Measurements from ENCODE around the gene SIL1. TPM values are rescaled to one million over a fixed set of nuclear protein-coding genes. Genes with fewer than 3 reads are reported as not detected.

Gene SIL1
- total and polyA plus RNA-seq, 2 of the 4 experiments (the other 2 are of a cell fraction): 56.1 to 66.0 TPM

DNA sequence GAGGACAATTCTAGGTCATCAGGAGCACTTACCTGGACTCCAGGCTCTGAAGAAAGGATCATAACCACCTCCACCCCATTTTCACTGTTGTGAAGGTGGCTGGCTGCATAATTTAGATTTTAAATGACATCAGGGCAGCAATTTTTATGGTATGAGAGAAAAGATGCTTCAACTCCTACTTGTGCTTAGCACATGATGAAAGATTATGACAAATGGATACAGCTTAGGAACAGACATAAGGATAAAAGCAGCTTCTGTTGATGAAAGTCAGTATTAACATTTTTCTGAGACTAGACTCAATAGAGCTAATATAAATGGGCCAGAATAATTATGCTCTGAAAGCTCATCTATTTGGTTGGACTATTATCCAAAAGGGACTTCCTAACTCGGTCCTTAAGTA is 72.2 kb downstream of the SIL1 start:
- TF ChIP-seq RFX5 (IDR thresholded peaks at IDR 0.05; ENCODE audit: low read depth, low read length): no peak
- TF ChIP-seq, protein P1, sequence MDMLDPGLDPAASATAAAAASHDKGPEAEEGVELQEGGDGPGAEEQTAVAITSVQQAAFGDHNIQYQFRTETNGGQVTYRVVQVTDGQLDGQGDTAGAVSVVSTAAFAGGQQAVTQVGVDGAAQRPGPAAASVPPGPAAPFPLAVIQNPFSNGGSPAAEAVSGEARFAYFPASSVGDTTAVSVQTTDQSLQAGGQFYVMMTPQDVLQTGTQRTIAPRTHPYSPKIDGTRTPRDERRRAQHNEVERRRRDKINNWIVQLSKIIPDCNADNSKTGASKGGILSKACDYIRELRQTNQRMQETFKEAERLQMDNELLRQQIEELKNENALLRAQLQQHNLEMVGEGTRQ (IDR thresholded peaks at IDR 0.05; ENCODE audit: low read depth, low read length): no peak
- TF ChIP-seq BHLHE40 (IDR thresholded peaks at IDR 0.05; ENCODE audit: low read depth, low read length): no peak
- no peak for TF ChIP-seq RAD21 (IDR thresholded peaks at IDR 0.05; ENCODE audit: low read length)
- TF ChIP-seq RCOR1 (IDR thresholded peaks at IDR 0.05; ENCODE audit: insufficient replicate concordance, low read length): no peak
- no peak for TF ChIP-seq SMC3 (IDR thresholded peaks at IDR 0.05; ENCODE audit: low read depth, low read length)
- TF ChIP-seq MAZ (IDR thresholded peaks at IDR 0.05; ENCODE audit: borderline replicate concordance, low read depth, low read length): no peak
- no peak for TF ChIP-seq FOS (IDR thresholded peaks at IDR 0.05; ENCODE audit: low read depth, low read length)
- no peak for TF ChIP-seq MXI1 (IDR thresholded peaks at IDR 0.05; ENCODE audit: borderline replicate concordance, low read depth, low read length)
- TF ChIP-seq MAFK (IDR thresholded peaks at IDR 0.05; ENCODE audit: low read depth, low read length): no peak
- TF ChIP-seq, protein P2, sequence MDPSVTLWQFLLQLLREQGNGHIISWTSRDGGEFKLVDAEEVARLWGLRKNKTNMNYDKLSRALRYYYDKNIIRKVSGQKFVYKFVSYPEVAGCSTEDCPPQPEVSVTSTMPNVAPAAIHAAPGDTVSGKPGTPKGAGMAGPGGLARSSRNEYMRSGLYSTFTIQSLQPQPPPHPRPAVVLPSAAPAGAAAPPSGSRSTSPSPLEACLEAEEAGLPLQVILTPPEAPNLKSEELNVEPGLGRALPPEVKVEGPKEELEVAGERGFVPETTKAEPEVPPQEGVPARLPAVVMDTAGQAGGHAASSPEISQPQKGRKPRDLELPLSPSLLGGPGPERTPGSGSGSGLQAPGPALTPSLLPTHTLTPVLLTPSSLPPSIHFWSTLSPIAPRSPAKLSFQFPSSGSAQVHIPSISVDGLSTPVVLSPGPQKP (IDR thresholded peaks at IDR 0.05; ENCODE audit: borderline replicate concordance, low read depth, low read length): no peak
- TF ChIP-seq, protein P3, sequence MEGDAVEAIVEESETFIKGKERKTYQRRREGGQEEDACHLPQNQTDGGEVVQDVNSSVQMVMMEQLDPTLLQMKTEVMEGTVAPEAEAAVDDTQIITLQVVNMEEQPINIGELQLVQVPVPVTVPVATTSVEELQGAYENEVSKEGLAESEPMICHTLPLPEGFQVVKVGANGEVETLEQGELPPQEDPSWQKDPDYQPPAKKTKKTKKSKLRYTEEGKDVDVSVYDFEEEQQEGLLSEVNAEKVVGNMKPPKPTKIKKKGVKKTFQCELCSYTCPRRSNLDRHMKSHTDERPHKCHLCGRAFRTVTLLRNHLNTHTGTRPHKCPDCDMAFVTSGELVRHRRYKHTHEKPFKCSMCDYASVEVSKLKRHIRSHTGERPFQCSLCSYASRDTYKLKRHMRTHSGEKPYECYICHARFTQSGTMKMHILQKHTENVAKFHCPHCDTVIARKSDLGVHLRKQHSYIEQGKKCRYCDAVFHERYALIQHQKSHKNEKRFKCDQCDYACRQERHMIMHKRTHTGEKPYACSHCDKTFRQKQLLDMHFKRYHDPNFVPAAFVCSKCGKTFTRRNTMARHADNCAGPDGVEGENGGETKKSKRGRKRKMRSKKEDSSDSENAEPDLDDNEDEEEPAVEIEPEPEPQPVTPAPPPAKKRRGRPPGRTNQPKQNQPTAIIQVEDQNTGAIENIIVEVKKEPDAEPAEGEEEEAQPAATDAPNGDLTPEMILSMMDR (conservative IDR thresholded peaks at IDR 0.05; ENCODE audit: low read depth, low read length): no peak
- Histone ChIP-seq H2BK15ac (ENCODE audit: low read depth, low read length) (no peak overlapping the region), H3K23ac (ENCODE audit: low read depth, low read length) (no peak overlapping the region), H2AK5ac (ENCODE audit: low read depth, low read length) (no peak overlapping the region), H4K8ac (ENCODE audit: low read depth in 2 of 2, low read length in 2 of 2) (no peak overlapping the region), H3K9me3 (ENCODE audit: control insufficient read depth, insufficient read depth, low read length) (no peaks in the 10 kb centered on the region), H2BK5ac (ENCODE audit: low read depth, low read length, poor library complexity, severe bottlenecking) (no peak overlapping the region), H3K14ac (replicated peaks; ENCODE audit: low read depth, low read length) (no peak overlapping the region), H4K20me1 (ENCODE audit: insufficient read depth, low read length) (no peaks in the 10 kb centered on the region), H2AFZ (replicated peaks; ENCODE audit: low read length, poor library complexity) (no peak overlapping the region), H3K27ac (ENCODE audit: insufficient read depth, low read length) (no peak overlapping the region), H2AK9ac (replicated peaks; ENCODE audit: low read depth, low read length, poor library complexity) (no peak overlapping the region), H3K36me3 (ENCODE audit: control insufficient read depth, insufficient read depth, low read length) (peaks cover 17% of the 10 kb centered on the region), H3K4me2 (ENCODE audit: low read depth, low read length) (no peak overlapping the region), H3K79me1 (ENCODE audit: low read depth in 1 of 2, low read length in 2 of 2) (no peaks in the 10 kb centered on the region; a peak in 2 of 4 replicates), H4K91ac (ENCODE audit: insufficient read depth, low read depth, low read length) (no peak overlapping the region), H3K9me1 (ENCODE audit: insufficient read depth, low read length) (no peaks in the 10 kb centered on the region; the same call in 1 of the 2 replicates), H3K4ac (ENCODE audit: low read depth, low read length) (no peak overlapping the region), H3K9ac (ENCODE audit: low read depth, low read length) (no peak overlapping the region), H3K4me1 (ENCODE audit: control insufficient read depth, insufficient read depth, low read length) (no peaks in the 10 kb centered on the region; the same call in 1 of the 2 replicates), H4K5ac (ENCODE audit: low read depth, low read length) (no peak overlapping the region), H3K56ac (ENCODE audit: extremely low read depth, insufficient read depth, low read length) (no peak overlapping the region), H2BK120ac (ENCODE audit: low read depth, low read length) (no peak overlapping the region), H3K4me3 (ENCODE audit: insufficient read depth, low read depth, low read length) (no peak overlapping the region), H3K18ac (ENCODE audit: low read depth, low read length) (no peak overlapping the region), H2BK20ac (ENCODE audit: low read depth, low read length) (no peak overlapping the region), H3K27me3 (ENCODE audit: control insufficient read depth, insufficient read depth, low read length) (no peaks in the 10 kb centered on the region)
- CTCF ChIA-PET: no interaction called here
- intact Hi-C loops (cut with micrococcal nuclease) (no loop called here), in situ Hi-C loops (cut with MboI; ENCODE audit: low sequenced_read_pairs) (no loop called here), dilution Hi-C loops (cut with HindIII; ENCODE audit: low sequenced_read_pairs, unreplicated experiment) (no loop called here)
- no TSS peak for BruUV-seq (replicated peaks)
- no peak for DNase-seq
- no peak for ATAC-seq (ENCODE audit: low read depth)
- no CpG with 5 or more reads among the region's 1 CpG for WGBS, 2 experiments (ENCODE audit: extremely low coverage in 2 of 2, insufficient read length in 1 of 2)
- POLR2A ChIA-PET (ENCODE audit: unreplicated experiment): no interaction called here
